Measurements from ENCODE around the gene SDR9C7.

Gene SDR9C7

GRCh38 chr12:56935157-56935556 lies 949 bp upstream of the SDR9C7 start:
- no peak for DNase-seq (ENCODE audit: low read depth in 2 of 2)

GRCh38 chr12:56932867-56933266 lies 1.3 kb downstream of the SDR9C7 start:
- no peak overlapping the region for H3K4me3 ChIP-seq (replicated peaks in 1 of 2; ENCODE audit: low read depth in 2 of 2, low read length in 2 of 2)
- DNase-seq (ENCODE audit: low read depth in 2 of 2): no peak
- no peak for TF ChIP-seq CTCF (IDR thresholded peaks at IDR 0.05; ENCODE audit: low read depth, low read length)

More at GRCh38 chr12:56935157-56935556, 949 bp upstream of the SDR9C7 start:
- H3K4me3 ChIP-seq (replicated peaks in 1 of 2; ENCODE audit: low read depth in 2 of 2, low read length in 2 of 2): no peak overlapping the region
- no peak for TF ChIP-seq CTCF (IDR thresholded peaks at IDR 0.05; ENCODE audit: low read depth, low read length)

- H3K4me3 ChIP-seq (replicated peaks in 1 of 2; ENCODE audit: low read depth in 2 of 2, low read length in 2 of 2): no peak overlapping the region
Observed at GRCh38 chr12:56932146-56932545, 2.1 kb downstream of the SDR9C7 start.

GRCh38 chr12:56931474-56931978 lies 2.7 kb downstream of the SDR9C7 start:
- peak; percentile 82 to 91 for DNase-seq (ENCODE audit: low read depth in 2 of 2)
- no peak overlapping the region for H3K4me3 ChIP-seq (replicated peaks in 1 of 2; ENCODE audit: low read depth in 2 of 2, low read length in 2 of 2)
- no peak for TF ChIP-seq CTCF (IDR thresholded peaks at IDR 0.05; ENCODE audit: low read depth, low read length)

More at GRCh38 chr12:56932146-56932545, 2.1 kb downstream of the SDR9C7 start:
- DNase-seq (ENCODE audit: low read depth in 2 of 2): no peak
- no peak for TF ChIP-seq CTCF (IDR thresholded peaks at IDR 0.05; ENCODE audit: low read depth, low read length)

GRCh38 chr12:56930241-56930640 lies 4.0 kb downstream of the SDR9C7 start:
- H3K4me3 ChIP-seq (replicated peaks in 1 of 2; ENCODE audit: low read depth in 2 of 2, low read length in 2 of 2): no peak overlapping the region
- no peak for TF ChIP-seq CTCF (IDR thresholded peaks at IDR 0.05; ENCODE audit: low read depth, low read length)
- DNase-seq (ENCODE audit: low read depth in 2 of 2): no peak

- no peak for DNase-seq (ENCODE audit: low read depth in 2 of 2)
- H3K4me3 ChIP-seq (replicated peaks in 1 of 2; ENCODE audit: low read depth in 2 of 2, low read length in 2 of 2): no peak overlapping the region
- TF ChIP-seq CTCF (IDR thresholded peaks at IDR 0.05; ENCODE audit: low read depth, low read length): no peak
Observed at GRCh38 chr12:56929780-56930179, 4.4 kb downstream of the SDR9C7 start.

GRCh38 chr12:56928262-56928661 lies 5.9 kb downstream of the SDR9C7 start:
- TF ChIP-seq CTCF (IDR thresholded peaks at IDR 0.05; ENCODE audit: low read depth, low read length): no peak
- no peak for DNase-seq (ENCODE audit: low read depth in 2 of 2)
- H3K4me3 ChIP-seq (replicated peaks in 1 of 2; ENCODE audit: low read depth in 2 of 2, low read length in 2 of 2): no peak overlapping the region
